ENCODE data around the gene OSBPL10. TPM values are rescaled to one million over a fixed set of nuclear protein-coding genes. Genes with fewer than 3 reads are reported as not detected.

Gene OSBPL10
- total RNA-seq, 1 donor from 2014 or later = 27.8 TPM

- peaks cover 12% of the 10 kb centered on the region for H3K4me1 Mint-ChIP-seq
- H3K36me3 Mint-ChIP-seq = no peaks in the 10 kb centered on the region
- H3K27me3 Mint-ChIP-seq (ENCODE audit: low read depth) = peaks cover 8% of the 10 kb centered on the region
- TF ChIP-seq CTCF (IDR thresholded peaks at IDR 0.05; ENCODE audit: unreplicated experiment) = no peak
- H3K4me3 Mint-ChIP-seq = no peak overlapping the region
- no peak overlapping the region for H3K27ac Mint-ChIP-seq
- DNase-seq (ENCODE audit: low spot score in 2 of 2, unreplicated experiment in 2 of 2) = no peak
- H3K9me3 Mint-ChIP-seq = no peaks in the 10 kb centered on the region
Measured at GRCh38 chr3:31984321-31984720, 3.3 kb upstream of the OSBPL10 start.

- Mint-ChIP-seq H3K36me3 (no peaks in the 10 kb centered on the region), H3K27ac (no peak overlapping the region), H3K27me3 (ENCODE audit: low read depth) (peaks cover 29% of the 10 kb centered on the region), H3K4me3 (peak overlapping the region; percentile 78), H3K9me3 (no peaks in the 10 kb centered on the region), H3K4me1 (peaks cover 19% of the 10 kb centered on the region)
- TF ChIP-seq CTCF (IDR thresholded peaks at IDR 0.05; ENCODE audit: unreplicated experiment) = no peak
- peak; percentile 35 to 74 for DNase-seq (ENCODE audit: low spot score in 2 of 2, unreplicated experiment in 2 of 2)
Measured at GRCh38 chr3:31980530-31981205, 394 bp downstream of the OSBPL10 start.

DNA sequence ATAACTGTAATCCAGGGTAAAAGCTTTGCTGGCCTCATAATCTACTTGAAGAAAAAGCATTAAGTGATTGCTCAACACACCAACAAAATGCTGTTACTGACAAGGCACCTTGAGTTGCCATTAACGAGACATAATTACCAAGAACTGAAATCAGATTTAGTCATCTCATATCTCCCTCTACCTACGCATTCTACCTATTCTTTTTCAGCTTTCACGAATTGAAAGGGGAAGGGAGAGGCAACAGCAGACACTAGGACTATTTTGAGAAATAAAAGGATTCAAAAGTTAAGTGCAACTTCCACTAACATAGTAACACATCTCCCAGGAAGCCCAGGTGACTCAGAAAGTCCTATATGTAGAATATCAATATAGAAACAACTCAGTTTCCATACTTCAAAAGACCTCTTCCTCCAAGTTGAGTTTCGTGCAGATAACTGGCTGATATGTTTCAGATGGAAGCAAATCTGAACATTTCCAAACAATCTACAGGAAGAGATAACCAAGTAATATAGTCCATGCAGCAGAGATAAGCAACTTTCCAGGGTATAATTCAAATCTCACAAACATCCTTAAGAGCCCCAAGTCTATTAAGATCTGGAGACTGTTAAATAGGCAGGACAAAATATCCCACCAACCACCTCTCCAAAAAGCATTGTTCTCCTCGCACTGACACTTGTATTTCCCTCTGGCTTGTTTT, 1.9 kb downstream of the OSBPL10 start:
- no peaks in the 10 kb centered on the region for H3K36me3 Mint-ChIP-seq
- H3K4me3 Mint-ChIP-seq = peak overlapping the region; percentile 78
- no peaks in the 10 kb centered on the region for H3K9me3 Mint-ChIP-seq
- no peak overlapping the region for H3K27ac Mint-ChIP-seq
- DNase-seq (ENCODE audit: low spot score in 2 of 2, unreplicated experiment in 2 of 2) = no peak
- H3K27me3 Mint-ChIP-seq (ENCODE audit: low read depth) = peaks cover 29% of the 10 kb centered on the region
- TF ChIP-seq CTCF (IDR thresholded peaks at IDR 0.05; ENCODE audit: unreplicated experiment) = no peak
- H3K4me1 Mint-ChIP-seq = peaks cover 26% of the 10 kb centered on the region

- no peaks in the 10 kb centered on the region for H3K9me3 Mint-ChIP-seq
- no peak overlapping the region for H3K27ac Mint-ChIP-seq
- no peak overlapping the region for H3K4me3 Mint-ChIP-seq
Measured at GRCh38 chr3:31978553-31978952, 2.5 kb downstream of the OSBPL10 start.

DNA sequence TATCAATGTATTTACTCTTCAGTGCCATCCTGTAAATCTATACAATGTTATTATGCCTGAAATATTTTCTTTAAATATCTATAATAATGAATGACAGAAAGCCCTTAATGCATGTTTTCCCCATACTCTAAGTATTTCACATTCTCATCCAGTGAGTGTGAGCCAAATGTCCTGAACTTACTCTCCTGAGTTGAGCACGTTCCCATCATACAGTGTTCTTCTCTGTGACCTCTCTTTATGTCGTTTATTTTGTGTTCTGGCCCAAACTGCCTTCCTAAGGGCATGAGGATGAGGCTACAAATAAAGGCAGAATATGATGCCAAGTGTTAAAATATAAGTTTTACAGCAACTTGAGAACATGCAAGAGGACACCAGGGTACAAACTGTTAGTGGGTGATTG, 3.3 kb downstream of the OSBPL10 start:
- Mint-ChIP-seq H3K27me3 (ENCODE audit: low read depth) (peaks cover 29% of the 10 kb centered on the region), H3K9me3 (no peaks in the 10 kb centered on the region), H3K4me3 (no peak overlapping the region), H3K27ac (no peak overlapping the region), H3K4me1 (peaks cover 26% of the 10 kb centered on the region), H3K36me3 (no peaks in the 10 kb centered on the region)
- no peak for TF ChIP-seq CTCF (IDR thresholded peaks at IDR 0.05; ENCODE audit: unreplicated experiment)
- DNase-seq (ENCODE audit: low spot score in 2 of 2, unreplicated experiment in 2 of 2) = no peak

More at GRCh38 chr3:31978553-31978952, 2.5 kb downstream of the OSBPL10 start:
- no peaks in the 10 kb centered on the region for H3K36me3 Mint-ChIP-seq
- peaks cover 29% of the 10 kb centered on the region for H3K27me3 Mint-ChIP-seq (ENCODE audit: low read depth)
- H3K4me1 Mint-ChIP-seq = peaks cover 26% of the 10 kb centered on the region
- DNase-seq (ENCODE audit: low spot score in 2 of 2, unreplicated experiment in 2 of 2) = no peak
- TF ChIP-seq CTCF (IDR thresholded peaks at IDR 0.05; ENCODE audit: unreplicated experiment) = no peak

Data from mesothelial cell of epicardium (in vitro differentiated cells).